ENCODE measurements around the gene MZF1. TPM values are rescaled to one million over a fixed set of nuclear protein-coding genes. Genes with fewer than 3 reads are reported as not detected.

Gene MZF1
- total RNA-seq, 1 donor from 2014 or later, result 44.3 TPM

DNA sequence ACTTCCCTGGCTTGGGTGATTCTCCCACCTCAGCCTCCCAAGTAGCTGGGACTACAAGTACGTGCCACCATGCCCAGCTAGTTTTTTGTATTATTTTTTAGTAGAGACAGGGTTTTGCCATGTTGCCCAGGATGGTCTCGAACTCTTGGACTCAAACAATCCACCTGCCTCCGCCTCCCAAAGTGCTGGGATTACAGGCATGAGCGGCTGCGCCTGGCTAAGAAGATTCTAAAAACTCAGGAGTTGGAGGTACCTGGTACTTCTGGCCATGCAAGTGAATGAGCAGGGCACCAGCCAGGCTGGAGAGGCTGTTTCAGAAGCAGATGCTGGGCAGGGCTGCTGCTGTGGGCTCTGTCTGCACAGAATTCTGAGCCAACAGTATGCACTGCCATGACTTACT is 6.1 kb downstream of the MZF1 start:
- no peaks in the 10 kb centered on the region for H3K27me3 ChIP-seq
- intact Hi-C loops (cut with DNase I), result no loop called here
- no peak overlapping the region for H3K27ac ChIP-seq
- no peak overlapping the region for H3K4me3 ChIP-seq
- no peaks in the 10 kb centered on the region for H3K9me3 ChIP-seq
- ATAC-seq (no peak), DNase-seq (peak; percentile 44)
- peaks cover 18% of the 10 kb centered on the region for H3K4me1 ChIP-seq
- H3K36me3 ChIP-seq, result peaks cover 23% of the 10 kb centered on the region
- TF ChIP-seq, protein P1, sequence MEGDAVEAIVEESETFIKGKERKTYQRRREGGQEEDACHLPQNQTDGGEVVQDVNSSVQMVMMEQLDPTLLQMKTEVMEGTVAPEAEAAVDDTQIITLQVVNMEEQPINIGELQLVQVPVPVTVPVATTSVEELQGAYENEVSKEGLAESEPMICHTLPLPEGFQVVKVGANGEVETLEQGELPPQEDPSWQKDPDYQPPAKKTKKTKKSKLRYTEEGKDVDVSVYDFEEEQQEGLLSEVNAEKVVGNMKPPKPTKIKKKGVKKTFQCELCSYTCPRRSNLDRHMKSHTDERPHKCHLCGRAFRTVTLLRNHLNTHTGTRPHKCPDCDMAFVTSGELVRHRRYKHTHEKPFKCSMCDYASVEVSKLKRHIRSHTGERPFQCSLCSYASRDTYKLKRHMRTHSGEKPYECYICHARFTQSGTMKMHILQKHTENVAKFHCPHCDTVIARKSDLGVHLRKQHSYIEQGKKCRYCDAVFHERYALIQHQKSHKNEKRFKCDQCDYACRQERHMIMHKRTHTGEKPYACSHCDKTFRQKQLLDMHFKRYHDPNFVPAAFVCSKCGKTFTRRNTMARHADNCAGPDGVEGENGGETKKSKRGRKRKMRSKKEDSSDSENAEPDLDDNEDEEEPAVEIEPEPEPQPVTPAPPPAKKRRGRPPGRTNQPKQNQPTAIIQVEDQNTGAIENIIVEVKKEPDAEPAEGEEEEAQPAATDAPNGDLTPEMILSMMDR (IDR thresholded peaks at IDR 0.05), result no peak

DNA sequence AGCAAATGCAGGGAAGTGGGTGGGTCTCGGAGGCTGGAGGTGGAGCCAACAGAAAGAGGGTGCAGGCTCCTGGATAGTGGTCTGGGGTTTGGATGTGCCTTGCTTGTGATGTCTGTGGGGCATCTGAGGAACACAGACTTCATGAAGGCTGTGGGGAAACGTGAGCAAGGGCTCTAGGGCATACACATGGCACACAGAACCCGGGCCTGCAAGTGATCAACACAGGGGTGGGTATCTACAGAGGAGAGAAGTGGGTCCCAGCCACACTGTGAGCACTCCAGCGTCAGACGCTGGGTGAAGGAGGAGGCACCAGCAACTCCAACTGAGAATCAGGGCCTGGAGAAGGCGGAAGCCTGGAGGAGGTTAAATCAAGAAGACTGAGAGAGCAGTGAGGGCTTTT is 9.3 kb downstream of the MZF1 start:
- DNase-seq (peak; percentile 44), ATAC-seq (no peak)
- TF ChIP-seq, protein P1 (IDR thresholded peaks at IDR 0.05), result no peak
- Histone ChIP-seq H3K4me3 (no peak overlapping the region), H3K27ac (no peak overlapping the region), H3K36me3 (peaks cover 10% of the 10 kb centered on the region), H3K4me1 (peaks cover 27% of the 10 kb centered on the region), H3K27me3 (no peaks in the 10 kb centered on the region), H3K9me3 (no peaks in the 10 kb centered on the region)
- intact Hi-C loops (cut with DNase I), result no loop called here

DNA sequence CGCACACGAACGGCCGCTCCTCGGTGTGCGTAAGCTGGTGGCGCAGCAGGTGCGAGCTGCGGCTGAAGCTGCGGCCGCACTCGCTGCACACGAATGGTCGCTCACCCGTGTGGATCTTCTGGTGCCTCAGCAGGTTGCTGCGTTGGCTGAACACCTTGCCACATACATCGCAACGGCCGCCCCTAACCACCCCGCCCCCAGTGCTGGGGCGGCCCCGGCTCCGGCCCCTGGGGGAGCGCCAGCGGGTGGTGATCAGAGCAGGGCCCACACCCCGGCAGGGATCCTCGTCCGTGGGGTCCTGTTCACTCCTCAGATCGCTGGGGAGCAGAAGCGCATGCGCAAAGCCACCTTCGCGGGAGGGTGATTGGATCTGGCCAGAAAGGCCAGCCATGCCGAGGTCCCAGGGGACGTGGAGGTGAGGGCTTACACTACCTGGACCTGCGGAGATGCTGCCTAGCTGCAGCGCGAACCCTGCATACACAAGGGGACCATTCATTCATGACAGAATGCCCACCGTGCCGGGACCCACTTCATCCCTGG is 10.0 kb downstream of the MZF1 start:
- TF ChIP-seq, protein P1 (IDR thresholded peaks at IDR 0.05), result no peak
- Histone ChIP-seq H3K4me1 (peaks cover 27% of the 10 kb centered on the region), H3K9me3 (no peaks in the 10 kb centered on the region), H3K27ac (no peak overlapping the region), H3K4me3 (peak overlapping the region; percentile 39), H3K27me3 (no peaks in the 10 kb centered on the region), H3K36me3 (peaks cover 10% of the 10 kb centered on the region)
- DNase-seq, result peak; percentile 72
- ATAC-seq, result no peak
- intact Hi-C loops (cut with DNase I), result no loop called here

DNA sequence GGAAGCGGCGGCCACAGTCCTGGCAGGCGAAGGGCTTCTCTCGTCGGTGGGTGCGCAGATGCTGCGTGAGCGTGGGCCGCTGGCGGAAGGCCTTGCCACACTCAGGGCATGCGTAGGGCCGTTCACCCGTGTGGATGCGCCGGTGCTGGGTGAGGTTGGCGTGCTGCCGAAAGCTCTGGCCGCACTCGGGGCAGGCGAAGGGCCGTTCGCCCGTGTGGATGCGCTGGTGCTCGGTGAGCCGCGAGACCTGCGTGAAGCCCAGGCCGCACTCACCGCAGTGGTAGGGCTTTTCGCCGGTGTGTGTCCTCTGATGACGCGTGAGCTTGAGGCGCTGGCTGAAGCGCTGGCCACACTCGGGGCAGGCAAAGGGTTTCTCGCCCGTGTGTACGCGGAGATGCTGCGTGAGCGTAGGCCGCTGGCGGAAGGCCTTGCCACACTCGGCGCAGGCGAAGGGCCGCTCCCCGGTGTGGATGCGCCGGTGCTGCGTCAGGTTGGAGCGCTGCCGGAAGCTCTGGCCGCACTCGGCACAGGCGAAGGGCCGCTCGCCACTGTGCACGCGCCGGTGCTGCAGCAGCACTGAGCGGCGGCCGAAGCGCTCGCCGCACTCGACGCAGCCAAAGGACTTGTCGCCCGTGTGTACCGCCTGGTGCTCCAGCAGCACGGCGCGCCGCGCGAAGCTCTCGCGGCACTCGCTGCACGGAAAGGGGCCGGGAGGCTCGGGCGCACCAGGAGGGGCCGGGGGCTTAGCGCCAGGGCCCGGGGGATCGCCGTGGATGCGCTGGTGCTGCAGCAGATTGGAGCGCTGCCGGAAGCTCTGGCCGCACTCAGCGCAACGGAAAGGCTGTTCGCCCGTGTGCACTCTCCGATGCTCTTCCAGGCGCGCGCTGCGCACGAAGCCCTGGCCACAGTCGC is 10.8 kb downstream of the MZF1 start:
- peak; percentile 78 for DNase-seq
- Histone ChIP-seq H3K9me3 (no peaks in the 10 kb centered on the region), H3K27ac (peak overlapping the region; percentile 48), H3K4me1 (peaks cover 27% of the 10 kb centered on the region), H3K27me3 (no peaks in the 10 kb centered on the region), H3K36me3 (peaks cover 8% of the 10 kb centered on the region), H3K4me3 (peak overlapping the region; percentile 39)
- TF ChIP-seq, protein P1 (IDR thresholded peaks at IDR 0.05), result no peak
- intact Hi-C loops (cut with DNase I), result no loop called here
- peak; percentile 1 for ATAC-seq

DNA sequence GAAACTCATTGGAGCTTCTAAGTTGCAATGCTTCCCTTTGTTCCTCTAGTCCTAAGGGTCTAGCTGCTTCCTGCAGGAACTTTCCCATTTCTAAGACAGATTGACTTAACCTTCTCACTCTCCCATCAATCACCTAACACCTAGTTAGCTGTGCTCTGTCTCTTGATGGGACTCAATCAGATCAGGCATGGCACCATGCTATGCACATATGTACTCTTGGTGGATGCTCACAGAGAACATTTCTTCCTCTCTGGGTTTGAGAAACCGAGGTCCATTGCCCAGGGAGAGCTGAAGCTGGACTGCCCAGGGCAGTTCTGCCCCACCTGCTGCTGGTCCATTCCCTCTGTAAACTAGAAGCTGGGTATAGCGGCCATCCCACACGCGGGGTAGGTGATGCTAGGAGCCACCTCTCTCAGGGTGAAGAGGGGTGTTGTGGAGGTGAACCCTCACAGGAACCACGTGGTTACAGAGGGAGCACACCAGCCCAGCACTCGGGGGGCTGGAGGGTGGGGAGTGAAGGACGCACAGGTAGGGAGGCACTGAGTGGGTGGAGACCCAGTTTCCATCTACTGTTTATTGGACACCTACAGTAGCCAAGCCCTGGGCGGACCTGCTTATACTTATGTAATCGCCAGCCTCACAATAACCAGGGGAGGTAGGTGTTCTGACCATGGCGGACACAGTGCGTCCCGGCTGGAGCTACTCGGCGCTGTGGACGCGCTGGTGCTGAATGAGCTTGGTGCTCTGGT is 11.6 kb downstream of the MZF1 start:
- ATAC-seq, result no peak
- intact Hi-C loops (cut with DNase I), result no loop called here
- Histone ChIP-seq H3K27ac (no peak overlapping the region), H3K9me3 (no peaks in the 10 kb centered on the region), H3K4me3 (peak overlapping the region; percentile 39), H3K27me3 (no peaks in the 10 kb centered on the region), H3K36me3 (peaks cover 5% of the 10 kb centered on the region), H3K4me1 (peaks cover 34% of the 10 kb centered on the region)
- TF ChIP-seq, protein P1 (IDR thresholded peaks at IDR 0.05), result no peak
- DNase-seq, result no peak
